Measurements from ENCODE around the gene NES.

DNA sequence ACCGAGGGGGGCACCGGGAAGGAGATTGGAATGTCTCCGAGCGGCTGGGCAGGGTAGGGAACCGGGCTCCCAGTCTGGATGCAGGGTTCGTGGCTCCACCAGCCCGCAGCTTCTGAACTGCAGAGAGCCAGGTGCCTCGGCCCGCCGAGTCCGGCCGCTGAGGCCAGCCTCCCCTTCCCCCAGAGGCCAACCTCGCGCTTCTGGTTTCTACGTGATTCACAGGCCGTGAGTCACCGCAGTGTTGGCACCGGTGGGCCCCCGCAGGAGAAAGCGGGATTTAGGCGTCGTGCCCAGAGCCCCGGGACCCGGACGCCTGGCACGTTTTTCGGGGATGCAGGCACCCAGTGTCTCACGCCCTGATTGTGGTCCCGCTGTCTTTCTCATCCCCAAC lies 27.7 kb upstream of the NES start:
- TF ChIP-seq, protein P1, sequence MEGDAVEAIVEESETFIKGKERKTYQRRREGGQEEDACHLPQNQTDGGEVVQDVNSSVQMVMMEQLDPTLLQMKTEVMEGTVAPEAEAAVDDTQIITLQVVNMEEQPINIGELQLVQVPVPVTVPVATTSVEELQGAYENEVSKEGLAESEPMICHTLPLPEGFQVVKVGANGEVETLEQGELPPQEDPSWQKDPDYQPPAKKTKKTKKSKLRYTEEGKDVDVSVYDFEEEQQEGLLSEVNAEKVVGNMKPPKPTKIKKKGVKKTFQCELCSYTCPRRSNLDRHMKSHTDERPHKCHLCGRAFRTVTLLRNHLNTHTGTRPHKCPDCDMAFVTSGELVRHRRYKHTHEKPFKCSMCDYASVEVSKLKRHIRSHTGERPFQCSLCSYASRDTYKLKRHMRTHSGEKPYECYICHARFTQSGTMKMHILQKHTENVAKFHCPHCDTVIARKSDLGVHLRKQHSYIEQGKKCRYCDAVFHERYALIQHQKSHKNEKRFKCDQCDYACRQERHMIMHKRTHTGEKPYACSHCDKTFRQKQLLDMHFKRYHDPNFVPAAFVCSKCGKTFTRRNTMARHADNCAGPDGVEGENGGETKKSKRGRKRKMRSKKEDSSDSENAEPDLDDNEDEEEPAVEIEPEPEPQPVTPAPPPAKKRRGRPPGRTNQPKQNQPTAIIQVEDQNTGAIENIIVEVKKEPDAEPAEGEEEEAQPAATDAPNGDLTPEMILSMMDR (IDR thresholded peaks at IDR 0.05) = no peak
- no peak for TF ChIP-seq ZFX (IDR thresholded peaks at IDR 0.05; ENCODE audit: borderline replicate concordance)
